RWPE1 (cell line): ENCODE data around the gene TMEM116.
"Not testable (repeated sequence)": the region's sequence is repeated elsewhere in the genome, so short reads cannot be mapped to it uniquely, and the experiment has no call there.

Source experiments
- CTCF ChIA-PET: fragments of 350-600 bp; sonication (Branson Sonifier 250); formaldehyde crosslinking; extraction: SDS; loops from one replicate; lab custom pipeline; 2021; lab: Yijun Ruan, JAX
- POLR2A ChIA-PET: fragments of 400-600 bp; formaldehyde crosslinking; extraction: SDS; loops from one replicate; lab custom pipeline; 2020; ENCODE audit warnings: antibody characterized with exemption; ENCODE audit not compliant: low non-redundant PET; lab: Yijun Ruan, JAX
- DNase-seq: peaks from one replicate; pipeline ENCODE4 v3.0.0; 2012; ENCODE audit warnings: low spot score
- H3K27ac ChIP-seq: fragments of 450-650 bp; 2 replicates; pipeline ENCODE4 v1.5.1; 2017
- CTCF ChIP-seq: fragments of 450-650 bp; conservative IDR thresholded peaks from 2 replicates; pipeline ENCODE4 v1.5.1; 2017; ENCODE audit warnings: low read depth, mild to moderate bottlenecking

The TMEM116 gene

DNA sequence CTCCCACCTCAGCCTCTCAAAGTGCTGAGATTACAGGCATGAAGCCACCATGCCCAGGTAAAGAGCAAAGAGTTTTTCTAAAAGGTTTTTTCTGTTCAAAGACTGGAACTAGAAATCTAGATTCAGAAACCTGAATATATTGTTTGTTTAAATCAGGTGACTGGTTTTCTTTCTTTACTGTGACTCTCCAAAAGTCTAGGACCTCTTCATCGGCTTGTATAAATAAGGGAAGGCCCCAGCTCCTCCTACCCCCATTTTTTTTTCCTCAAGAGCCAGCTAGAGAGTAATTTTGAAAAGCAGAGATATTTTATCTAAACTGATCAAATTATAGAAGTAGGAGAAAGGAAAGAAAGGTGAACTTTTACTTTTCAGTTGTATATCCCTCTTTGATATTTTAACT is 48.0 kb downstream of the TMEM116 start:
- no peak overlapping the region for H3K27ac ChIP-seq
- ChIA-PET CTCF (interaction anchor here (0.8 kb wide), 1 partner anchor 13 kb away, joined by 3 read pairs; no protein-coding TSS in a partner anchor), POLR2A (no interaction called here)
- DNase-seq, result no peak
- TF ChIP-seq CTCF, result no peak

- POLR2A ChIA-PET, H3K27ac ChIP-seq, DNase-seq: not testable (repeated sequence)
- CTCF ChIA-PET, result interaction anchor here (0.6 kb wide), 1 partner anchor 552 kb away, joined by 3 read pairs; no protein-coding TSS in a partner anchor
These were observed 53.4 kb downstream of the TMEM116 start for GRCh38 chr12:111959518-111959917.

DNA sequence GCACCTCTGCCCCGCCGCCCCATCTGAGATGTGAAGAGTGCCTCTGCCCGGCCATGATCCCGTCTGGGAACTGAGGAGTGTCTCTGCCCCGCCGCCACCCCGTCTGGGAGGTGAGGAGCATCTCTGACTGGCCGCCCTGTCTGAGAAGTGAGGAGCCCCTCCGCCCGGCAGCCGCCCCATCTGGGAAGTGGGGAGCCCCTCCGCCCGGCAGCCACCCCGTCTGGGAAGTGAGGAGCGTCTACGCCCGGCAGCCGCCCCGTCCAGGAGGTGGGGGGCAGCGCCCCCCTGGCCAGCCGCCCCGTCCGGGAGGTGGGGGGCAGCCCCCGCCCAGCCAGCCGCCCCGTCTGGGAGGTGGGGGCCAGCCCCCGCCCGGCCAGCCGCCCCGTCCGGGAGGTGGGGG is 55.7 kb downstream of the TMEM116 start:
- H3K27ac ChIP-seq, CTCF ChIA-PET, DNase-seq, POLR2A ChIA-PET: not testable (repeated sequence)

- no peak for DNase-seq
- no peak overlapping the region for H3K27ac ChIP-seq
- ChIA-PET POLR2A (no interaction called here), CTCF (interaction anchor here (0.6 to 0.9 kb wide), 2 partner anchors 10 to 59 kb away, joined by 3 read pairs; no protein-coding TSS in a partner anchor)
- no peak for TF ChIP-seq CTCF
These were observed 58.0 kb downstream of the TMEM116 start for GRCh38 chr12:111954969-111955368.

GRCh38 chr12:111953455-111953854 is 59.5 kb downstream of the TMEM116 start:
- no peak overlapping the region for H3K27ac ChIP-seq
- no peak for DNase-seq
- CTCF ChIA-PET, result no interaction called here
- POLR2A ChIA-PET, result no interaction called here
- TF ChIP-seq CTCF, result no peak

- DNase-seq, H3K27ac ChIP-seq, POLR2A ChIA-PET: not testable (repeated sequence)
- CTCF ChIA-PET, result interaction anchor here (0.7 kb wide), 1 partner anchor 14 kb away, joined by 5 read pairs; no protein-coding TSS in a partner anchor
These were observed 60.7 kb downstream of the TMEM116 start for GRCh38 chr12:111952084-111952787.

DNA sequence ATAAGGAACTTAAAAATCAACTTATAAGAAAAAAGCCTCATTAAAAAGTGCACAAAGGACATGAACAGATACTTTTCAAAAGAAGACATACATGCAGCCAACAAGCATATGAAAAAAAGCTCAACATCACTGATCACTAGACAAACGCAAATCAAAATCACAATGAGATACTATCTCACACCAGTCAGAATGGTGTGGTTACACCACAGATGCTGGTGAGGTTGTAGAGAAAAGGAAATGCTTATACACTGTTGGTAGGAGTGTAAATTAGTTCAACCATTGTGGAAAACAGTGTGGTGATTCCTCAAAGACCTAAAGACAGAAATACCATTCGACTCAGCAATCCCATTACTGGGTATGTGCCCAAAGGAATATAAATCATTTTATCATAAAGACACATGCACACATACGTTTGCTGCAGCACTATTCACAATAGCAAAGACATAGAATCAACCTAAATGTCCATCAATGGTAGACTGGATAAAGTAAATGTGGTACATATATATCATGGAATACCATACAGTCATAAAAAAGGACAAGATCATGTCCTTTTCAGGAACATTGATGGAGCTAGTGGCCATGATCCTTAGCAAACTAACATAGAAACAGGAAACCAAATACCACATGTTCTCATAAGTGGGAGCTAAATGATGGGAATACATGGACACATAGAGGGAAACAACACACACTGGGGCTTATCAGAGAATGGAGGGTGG is 61.8 kb downstream of the TMEM116 start:
- POLR2A ChIA-PET, H3K27ac ChIP-seq, DNase-seq: not testable (repeated sequence)
- CTCF ChIA-PET, result interaction anchor here (0.6 kb wide), 1 partner anchor 72 kb away, joined by 3 read pairs; no protein-coding TSS in a partner anchor

DNA sequence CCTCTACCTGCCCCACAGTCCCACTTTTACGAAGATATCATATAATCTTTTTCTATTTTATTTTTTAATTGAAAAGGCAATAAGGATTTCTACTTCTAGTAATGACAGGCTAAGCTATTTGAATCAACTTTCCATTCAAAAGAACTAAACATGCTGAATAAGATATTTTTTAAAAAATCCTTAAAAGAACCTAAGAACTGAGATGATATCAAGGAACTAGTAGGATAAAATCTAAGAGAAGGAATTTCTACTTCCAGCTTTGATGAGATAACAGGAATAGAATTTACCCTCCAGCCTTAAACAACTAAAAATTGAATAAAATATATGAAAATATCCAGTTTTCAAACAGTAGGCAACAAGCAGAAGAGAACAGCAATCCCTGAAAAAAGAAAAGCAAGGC is 69.0 kb downstream of the TMEM116 start:
- POLR2A ChIA-PET, result no interaction called here
- no peak for TF ChIP-seq CTCF
- no peak overlapping the region for H3K27ac ChIP-seq
- DNase-seq, result no peak
- CTCF ChIA-PET, result interaction anchor here (0.7 kb wide), 1 partner anchor 8 kb away, joined by 3 read pairs; no protein-coding TSS in a partner anchor
